NB4 (cell line): ENCODE measurements around the gene PSG7.
"Not testable (repeated sequence)": the region's sequence is repeated elsewhere in the genome, so short reads cannot be mapped to it uniquely, and the experiment has no call there.

ENCODE experiments used
- MYC ChIP-seq: IDR thresholded peaks from 2 replicates; pipeline ENCODE4 v1.6.1; 2011; ENCODE audit warnings: low read depth, low read length
- POLR2A ChIP-seq: IDR thresholded peaks from 2 replicates; pipeline ENCODE4 v1.6.1; 2011; ENCODE audit warnings: mild to moderate bottlenecking; ENCODE audit not compliant: insufficient read length; ENCODE audit errors: extremely low read depth
- TF ChIP-seq, protein P1 (sequence below): IDR thresholded peaks from one replicate; pipeline ENCODE4 v1.5.1; 2012; ENCODE audit warnings: low read depth, low read length
- TF ChIP-seq, protein P2 (sequence below): IDR thresholded peaks from 2 replicates; pipeline ENCODE4 v1.6.1; 2011; ENCODE audit warnings: low read depth, low read length

DNA sequence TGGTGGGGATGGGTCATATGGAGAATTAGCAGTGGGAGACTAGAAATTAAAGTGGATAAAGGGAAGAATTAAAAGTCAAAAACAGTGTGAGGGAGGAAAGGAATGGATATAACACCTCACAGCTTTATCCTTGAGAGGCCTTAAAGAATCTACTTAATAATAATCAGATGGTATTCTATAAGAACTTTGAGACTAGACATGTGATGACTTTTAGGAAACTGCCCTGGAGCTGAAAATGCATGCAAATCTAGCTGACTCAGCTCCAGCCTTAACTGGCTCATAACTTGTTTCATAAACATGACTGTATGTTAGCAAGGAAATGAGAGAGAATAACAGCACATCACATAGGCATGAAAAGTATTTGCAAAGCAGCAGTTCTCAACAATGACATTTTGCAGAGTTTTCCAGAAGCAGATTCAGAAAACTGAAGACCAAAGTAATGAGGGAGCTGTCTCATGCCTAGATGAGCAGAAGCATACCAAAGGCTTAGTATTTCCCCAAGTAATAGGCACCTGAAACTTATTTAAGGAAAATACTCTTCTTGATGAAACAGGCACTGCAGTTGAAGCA, 49.0 kb downstream of the PSG7 start:
- TF ChIP-seq, protein P1, sequence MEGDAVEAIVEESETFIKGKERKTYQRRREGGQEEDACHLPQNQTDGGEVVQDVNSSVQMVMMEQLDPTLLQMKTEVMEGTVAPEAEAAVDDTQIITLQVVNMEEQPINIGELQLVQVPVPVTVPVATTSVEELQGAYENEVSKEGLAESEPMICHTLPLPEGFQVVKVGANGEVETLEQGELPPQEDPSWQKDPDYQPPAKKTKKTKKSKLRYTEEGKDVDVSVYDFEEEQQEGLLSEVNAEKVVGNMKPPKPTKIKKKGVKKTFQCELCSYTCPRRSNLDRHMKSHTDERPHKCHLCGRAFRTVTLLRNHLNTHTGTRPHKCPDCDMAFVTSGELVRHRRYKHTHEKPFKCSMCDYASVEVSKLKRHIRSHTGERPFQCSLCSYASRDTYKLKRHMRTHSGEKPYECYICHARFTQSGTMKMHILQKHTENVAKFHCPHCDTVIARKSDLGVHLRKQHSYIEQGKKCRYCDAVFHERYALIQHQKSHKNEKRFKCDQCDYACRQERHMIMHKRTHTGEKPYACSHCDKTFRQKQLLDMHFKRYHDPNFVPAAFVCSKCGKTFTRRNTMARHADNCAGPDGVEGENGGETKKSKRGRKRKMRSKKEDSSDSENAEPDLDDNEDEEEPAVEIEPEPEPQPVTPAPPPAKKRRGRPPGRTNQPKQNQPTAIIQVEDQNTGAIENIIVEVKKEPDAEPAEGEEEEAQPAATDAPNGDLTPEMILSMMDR, result not testable (repeated sequence)
- not testable (repeated sequence) for TF ChIP-seq POLR2A, MYC
- TF ChIP-seq, protein P2, sequence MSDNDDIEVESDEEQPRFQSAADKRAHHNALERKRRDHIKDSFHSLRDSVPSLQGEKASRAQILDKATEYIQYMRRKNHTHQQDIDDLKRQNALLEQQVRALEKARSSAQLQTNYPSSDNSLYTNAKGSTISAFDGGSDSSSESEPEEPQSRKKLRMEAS, result not testable (repeated sequence)
